Keratinocyte (primary cell): ENCODE measurements around the gene RAPGEFL1. TPM values are rescaled to one million over a fixed set of nuclear protein-coding genes. Genes with fewer than 3 reads are reported as not detected.
"Not testable (repeated sequence)": the region's sequence is repeated elsewhere in the genome, so short reads cannot be mapped to it uniquely, and the experiment has no call there.

Experiments used
- DNase-seq: peaks from one replicate; pipeline ENCODE4 v3.0.0-alpha.2; 2011; ENCODE audit warnings: low read depth, missing footprints, low spot score
- FAIRE-seq: peaks from 2 replicates; lab custom pipeline; 2011; peaks lifted over from hg19 to GRCh38; lab: Jason Lieb, UNC
- H2AFZ ChIP-seq: 2 replicates; pipeline ENCODE4 v1.6.0; 2012; ENCODE audit warnings: low read length, control low read depth, inconsistent platforms; ENCODE audit not compliant: control insufficient read depth
- H3K27ac ChIP-seq: 2 replicates; pipeline ENCODE4 v1.5.1; 2011; ENCODE audit warnings: low read length; ENCODE audit not compliant: control insufficient read depth, insufficient read depth
- H3K27me3 ChIP-seq: 3 replicates; pipeline ENCODE4 v1.6.0; 2011; ENCODE audit warnings: low read length; ENCODE audit not compliant: control insufficient read depth, insufficient read depth; ENCODE audit errors: extremely low read depth
- H3K36me3 ChIP-seq, 2 experiments: 2 replicates in 1 of 2; 3 replicates in 1 of 2; pipeline ENCODE4 v1.5.1; 2011; ENCODE audit warnings: low read length in 2 of 2, mild to moderate bottlenecking in 1 of 2; ENCODE audit not compliant: control insufficient read depth in 2 of 2, insufficient read depth in 2 of 2; ENCODE audit errors: extremely low read depth in 1 of 2
- H3K4me1 ChIP-seq: 3 replicates; pipeline ENCODE4 v1.5.1; 2011; ENCODE audit warnings: low read length; ENCODE audit not compliant: control insufficient read depth, insufficient read depth; ENCODE audit errors: extremely low read depth
- H3K4me2 ChIP-seq: 3 replicates; pipeline ENCODE4 v1.6.0; 2011; ENCODE audit warnings: low read depth, low read length; ENCODE audit not compliant: control insufficient read depth, insufficient read depth; ENCODE audit errors: extremely low read depth
- H3K4me3 ChIP-seq, 3 experiments: fragments of 200-600 bp in 1 of 3; sonication (generic) in 1 of 3; 2 replicates in 2 of 3; 3 replicates in 1 of 3; pipeline ENCODE4 v1.5.1; 2011 to 2016; ENCODE audit warnings: low read length in 3 of 3, mild to moderate bottlenecking in 3 of 3, control low read depth in 2 of 3, inconsistent platforms in 1 of 3, low read depth in 1 of 3, mixed read lengths in 1 of 3, mixed run types in 1 of 3, moderate library complexity in 1 of 3; ENCODE audit not compliant: control insufficient read depth in 2 of 3, insufficient read depth in 2 of 3; ENCODE audit errors: extremely low read depth in 1 of 3
- H3K79me2 ChIP-seq: 2 replicates; pipeline ENCODE4 v1.6.0; 2012; ENCODE audit warnings: low read length; ENCODE audit not compliant: control insufficient read depth, insufficient read depth
- H3K9ac ChIP-seq: 3 replicates; pipeline ENCODE4 v1.6.0; 2011; ENCODE audit warnings: low read length; ENCODE audit not compliant: control insufficient read depth, insufficient read depth; ENCODE audit errors: extremely low read depth
- H3K9me1 ChIP-seq: 3 replicates; pipeline ENCODE4 v1.6.0; 2011; ENCODE audit warnings: low read length; ENCODE audit not compliant: control insufficient read depth, insufficient read depth; ENCODE audit errors: extremely low read depth
- H3K9me3 ChIP-seq: 2 replicates; pipeline ENCODE4 v1.5.1; 2012; ENCODE audit warnings: low read depth, low read length; ENCODE audit not compliant: control insufficient read depth
- H4K20me1 ChIP-seq: 3 replicates; pipeline ENCODE4 v1.6.0; 2011; ENCODE audit warnings: low read length; ENCODE audit not compliant: control insufficient read depth, insufficient read depth; ENCODE audit errors: extremely low read depth
- EZH2 ChIP-seq: IDR thresholded peaks from one replicate; pipeline ENCODE4 v1.6.1; 2012; ENCODE audit warnings: inconsistent platforms, mild to moderate bottlenecking, low read length, moderate library complexity
- dilution Hi-C: fragments of 300-500 bp; cut with MboI; formaldehyde crosslinking; loops from one replicate; pipeline ENCODE4 v1.7.0; 2020; ENCODE audit warnings: low sequenced_read_pairs; ENCODE audit not compliant: extremely low pct_ligation_motif_present
- polyA plus RNA-seq, 5 experiments: library from polyadenylated mRNA; depleted of rRNA in 3 of 5; stranded (reverse) in 3 of 5; stranded (forward) in 1 of 5; unstranded in 1 of 5; fragments of >200 nt; gene quantifications; 1 replicate in 1 of 5; 2 replicates in 3 of 5; 3 replicates in 1 of 5; pipeline versions ENCODE4 v1.2.1 to v1.2.3, GENCODE V29; 2011 to 2012; ENCODE audit warnings: missing spikeins in 2 of 5, low read depth in 1 of 5, low replicate concordance in 1 of 5
- TF ChIP-seq, protein P1 (sequence below), 3 experiments: IDR thresholded peaks in 1 of 3; conservative IDR thresholded peaks in 1 of 3; optimal IDR thresholded peaks in 1 of 3; 2 replicates in 2 of 3; 3 replicates in 1 of 3; pipeline versions ENCODE3 to v1.5.1; 2011; ENCODE audit warnings: low read length in 3 of 3, mild to moderate bottlenecking in 3 of 3, moderate library complexity in 2 of 3, control low read depth in 1 of 3, inconsistent platforms in 1 of 3; ENCODE audit not compliant: insufficient read depth in 2 of 3; ENCODE audit errors: extremely low read depth in 1 of 3

RAPGEFL1 gene
- polyA plus RNA-seq, 1 donor (not counting 4 experiments of a cell fraction or from before 2014, with no cell fraction given) = 21.8 TPM

DNA sequence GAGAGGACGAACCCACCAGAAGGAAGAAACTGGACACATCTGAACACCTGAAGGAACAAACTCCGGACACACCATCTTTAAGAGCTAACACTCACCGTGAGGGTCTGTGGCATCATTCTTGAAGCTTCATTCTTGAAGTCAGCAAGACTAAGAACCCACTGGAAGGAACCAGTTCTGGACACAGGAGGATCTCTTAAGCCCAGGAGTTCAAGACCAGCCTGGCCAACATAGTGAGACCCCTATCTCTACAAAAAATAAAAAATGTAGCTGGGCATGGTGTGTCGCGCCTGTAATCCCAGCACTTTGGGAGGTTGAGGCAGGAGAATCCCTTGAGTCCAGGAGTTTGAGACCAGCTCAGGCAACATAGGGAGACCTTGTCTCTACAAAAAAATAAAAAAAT lies 21.3 kb downstream of the RAPGEFL1 start:
- H3K9me1 ChIP-seq = no peaks in the 10 kb centered on the region
- TF ChIP-seq, protein P1, sequence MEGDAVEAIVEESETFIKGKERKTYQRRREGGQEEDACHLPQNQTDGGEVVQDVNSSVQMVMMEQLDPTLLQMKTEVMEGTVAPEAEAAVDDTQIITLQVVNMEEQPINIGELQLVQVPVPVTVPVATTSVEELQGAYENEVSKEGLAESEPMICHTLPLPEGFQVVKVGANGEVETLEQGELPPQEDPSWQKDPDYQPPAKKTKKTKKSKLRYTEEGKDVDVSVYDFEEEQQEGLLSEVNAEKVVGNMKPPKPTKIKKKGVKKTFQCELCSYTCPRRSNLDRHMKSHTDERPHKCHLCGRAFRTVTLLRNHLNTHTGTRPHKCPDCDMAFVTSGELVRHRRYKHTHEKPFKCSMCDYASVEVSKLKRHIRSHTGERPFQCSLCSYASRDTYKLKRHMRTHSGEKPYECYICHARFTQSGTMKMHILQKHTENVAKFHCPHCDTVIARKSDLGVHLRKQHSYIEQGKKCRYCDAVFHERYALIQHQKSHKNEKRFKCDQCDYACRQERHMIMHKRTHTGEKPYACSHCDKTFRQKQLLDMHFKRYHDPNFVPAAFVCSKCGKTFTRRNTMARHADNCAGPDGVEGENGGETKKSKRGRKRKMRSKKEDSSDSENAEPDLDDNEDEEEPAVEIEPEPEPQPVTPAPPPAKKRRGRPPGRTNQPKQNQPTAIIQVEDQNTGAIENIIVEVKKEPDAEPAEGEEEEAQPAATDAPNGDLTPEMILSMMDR (optimal IDR thresholded peaks at IDR 0.05 in 1 of 3, IDR thresholded peaks at IDR 0.05 in 1 of 3, conservative IDR thresholded peaks at IDR 0.05 in 1 of 3; ENCODE audit: extremely low read depth in 1 of 3, insufficient read depth in 2 of 3, low read length in 3 of 3) = no peak
- TF ChIP-seq EZH2 = no peak
- peaks cover 1 to 2% of the 10 kb centered on the region in 2 experiments for H3K36me3 ChIP-seq
- H3K27me3 ChIP-seq = no peaks in the 10 kb centered on the region
- H3K27ac ChIP-seq = no peak overlapping the region
- H3K79me2 ChIP-seq = no peaks in the 10 kb centered on the region
- dilution Hi-C loops = no loop called here
- FAIRE-seq = no peak
- H4K20me1 ChIP-seq = no peaks in the 10 kb centered on the region
- H3K9ac ChIP-seq = no peak overlapping the region
- H2AFZ ChIP-seq = no peak overlapping the region
- DNase-seq = no peak
- peaks cover 11% of the 10 kb centered on the region for H3K4me1 ChIP-seq
- no peak overlapping the region for H3K4me2 ChIP-seq
- no peak overlapping the region for H3K4me3 ChIP-seq
- no peaks in the 10 kb centered on the region for H3K9me3 ChIP-seq

DNA sequence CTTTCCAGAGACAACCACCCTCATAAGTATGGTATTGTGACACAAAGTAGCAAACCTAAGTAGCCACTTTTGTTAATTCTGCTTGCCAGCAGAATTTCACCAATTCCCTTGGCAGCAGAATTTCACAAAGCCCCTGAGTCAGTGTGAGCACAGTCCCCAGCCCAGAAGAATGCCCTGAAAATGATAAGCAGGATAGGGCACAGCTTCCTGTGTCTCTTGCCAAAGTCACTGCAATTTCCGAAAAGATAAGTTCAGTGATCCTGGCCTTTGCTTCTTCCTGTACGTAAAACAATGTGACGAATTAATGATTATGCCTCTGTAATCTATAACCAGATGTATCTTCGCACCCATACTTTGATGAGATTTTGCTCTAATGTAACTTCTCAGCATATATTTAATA lies 25.9 kb downstream of the RAPGEFL1 start:
- Histone ChIP-seq H3K9me1 (no peaks in the 10 kb centered on the region), H2AFZ (no peak overlapping the region), H3K9me3 (no peaks in the 10 kb centered on the region), H3K36me3 (no peaks in the 10 kb centered on the region), H3K4me3 (no peak overlapping the region), H3K27me3 (no peaks in the 10 kb centered on the region), H4K20me1 (no peaks in the 10 kb centered on the region), H3K27ac (no peak overlapping the region), H3K9ac (no peak overlapping the region), H3K4me1 (no peaks in the 10 kb centered on the region), H3K4me2 (no peak overlapping the region), H3K79me2 (no peaks in the 10 kb centered on the region)
- dilution Hi-C loops = no loop called here
- DNase-seq (no peak), FAIRE-seq (no peak)
- no peak for TF ChIP-seq EZH2
- TF ChIP-seq, protein P1 (optimal IDR thresholded peaks at IDR 0.05 in 1 of 3, IDR thresholded peaks at IDR 0.05 in 1 of 3, conservative IDR thresholded peaks at IDR 0.05 in 1 of 3; ENCODE audit: extremely low read depth in 1 of 3, insufficient read depth in 2 of 3, low read length in 3 of 3) = no peak

DNA sequence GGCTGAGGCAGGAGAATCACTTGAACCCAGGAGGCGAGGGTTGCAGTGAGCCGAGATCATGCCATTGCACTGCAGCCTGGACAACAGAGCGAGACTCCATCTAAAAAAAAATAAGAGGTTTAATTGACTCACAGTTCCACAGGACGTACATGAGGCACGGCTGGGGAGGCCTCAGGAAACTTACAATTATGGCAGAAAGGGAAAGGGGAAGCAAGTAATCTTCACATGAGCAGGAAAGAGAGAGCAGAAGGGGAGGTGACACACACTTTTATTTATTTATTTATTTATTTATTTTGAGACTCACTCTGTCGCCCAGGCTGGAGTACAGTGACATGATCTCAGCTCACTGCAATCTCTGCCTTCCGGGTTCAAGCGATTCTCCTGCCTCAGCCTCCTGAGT lies 28.9 kb downstream of the RAPGEFL1 start:
- H3K4me1 ChIP-seq, H3K27ac ChIP-seq, H3K9me1 ChIP-seq, H3K4me3 ChIP-seq, FAIRE-seq, H2AFZ ChIP-seq, H4K20me1 ChIP-seq, dilution Hi-C loops, H3K9me3 ChIP-seq, DNase-seq, H3K9ac ChIP-seq, H3K27me3 ChIP-seq, H3K4me2 ChIP-seq, H3K36me3 ChIP-seq, H3K79me2 ChIP-seq: not testable (repeated sequence)
